ENCODE data around the gene PHC2.

The PHC2 gene

GRCh38 chr1:33420870-33421775 is 9.8 kb downstream of the PHC2 start:
- no peak for DNase-seq

- no peak for DNase-seq
Observed at GRCh38 chr1:33418811-33419210, 12.1 kb downstream of the PHC2 start.

DNA sequence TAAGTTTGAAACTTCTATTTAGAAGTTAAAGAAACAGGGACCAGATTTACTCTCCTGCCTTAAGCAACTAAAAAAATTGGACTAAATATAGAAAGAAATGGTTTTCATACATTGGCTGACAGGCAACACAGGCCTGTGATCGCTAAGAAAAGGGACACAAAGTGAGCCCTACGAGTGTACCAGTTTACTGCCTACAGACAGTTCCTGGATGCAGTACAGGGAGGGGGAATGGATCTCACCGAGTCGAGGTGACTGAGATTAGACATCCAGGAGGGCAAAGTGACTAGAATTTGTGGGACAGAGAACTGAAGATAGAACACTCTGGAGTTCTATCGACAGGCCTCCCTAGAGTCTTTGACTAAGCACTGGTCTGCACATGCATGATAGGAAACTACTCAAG is 16.0 kb downstream of the PHC2 start:
- DNase-seq, result no peak

DNA sequence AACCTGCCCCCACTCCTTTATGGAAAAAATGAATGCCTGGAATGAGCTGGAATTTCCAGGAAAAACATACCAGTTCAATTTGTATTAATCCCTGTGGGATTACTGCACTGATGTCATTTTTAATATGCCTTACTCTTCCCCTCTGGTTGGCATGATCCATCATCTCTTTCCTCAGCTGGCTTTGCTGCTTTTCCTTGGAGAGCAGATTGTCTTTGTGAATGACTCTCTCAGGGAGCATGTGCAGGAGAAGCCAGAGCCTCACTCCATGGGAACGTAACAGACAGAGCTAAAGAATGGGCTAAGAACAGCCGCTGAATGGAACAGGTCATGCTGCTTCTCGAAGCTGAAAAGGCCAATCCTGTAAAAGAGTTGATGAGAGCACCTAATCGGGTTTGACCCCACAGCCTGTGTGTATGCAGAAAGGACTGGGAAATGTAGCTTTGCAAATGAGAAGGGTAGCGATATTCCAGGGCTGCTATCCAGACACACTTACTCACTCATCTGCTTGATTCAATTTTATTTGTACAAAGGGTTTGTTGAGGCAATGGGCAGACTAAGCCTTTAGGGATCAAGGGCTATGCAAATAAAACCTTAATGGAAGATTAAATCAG is 20.7 kb downstream of the PHC2 start:
- DNase-seq, result no peak

DNA sequence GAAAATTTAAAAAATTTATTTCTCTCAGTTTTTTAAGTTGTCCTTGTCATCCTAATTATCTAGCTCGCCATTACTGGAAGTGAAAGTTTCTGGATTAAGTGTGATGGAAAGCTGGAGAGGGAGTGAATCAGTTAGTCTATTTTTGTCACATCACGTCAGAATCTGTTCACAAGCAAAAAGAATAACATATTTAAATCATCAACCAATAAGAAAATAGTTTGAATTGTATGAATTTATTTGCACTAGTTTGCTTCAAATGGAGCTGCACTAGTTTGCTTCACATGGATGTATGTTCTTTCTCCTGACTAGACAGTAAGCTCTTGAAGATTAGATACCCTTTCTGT is 22.8 kb downstream of the PHC2 start:
- DNase-seq, result no peak

DNA sequence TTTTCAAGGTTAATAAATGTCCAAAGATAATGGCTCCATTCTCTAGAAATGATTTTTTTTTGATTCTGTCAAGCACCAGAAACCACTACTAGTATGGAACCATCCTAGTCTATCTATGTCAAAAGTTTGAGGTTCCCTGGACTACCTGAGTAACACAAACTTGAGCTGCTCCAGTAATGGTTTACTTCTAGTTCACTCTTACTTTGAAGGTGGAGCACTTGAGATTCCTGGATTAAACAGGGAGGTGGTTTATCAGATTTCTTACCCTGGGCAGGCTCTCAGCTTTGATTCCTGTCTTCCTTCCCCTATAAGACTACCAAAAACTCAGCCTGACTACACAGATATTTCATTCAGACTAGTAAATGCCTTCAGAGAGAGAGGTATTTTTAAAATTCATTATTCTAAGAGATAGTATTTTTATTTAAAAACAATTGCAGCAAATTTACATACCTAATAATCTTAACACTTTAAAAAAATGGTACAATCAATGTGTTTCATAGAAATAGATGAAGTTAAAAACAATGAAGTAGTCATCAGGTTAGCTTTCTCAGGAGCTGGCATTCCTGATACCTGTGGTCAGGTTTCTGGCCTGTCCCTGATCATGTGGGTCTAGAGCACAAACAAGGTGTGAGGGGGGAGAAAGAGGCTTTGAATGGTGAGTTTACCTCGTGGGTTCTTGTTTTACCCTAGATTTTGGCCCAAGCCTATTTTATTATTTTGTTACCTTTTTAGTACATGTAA is 23.4 kb downstream of the PHC2 start:
- DNase-seq, result no peak

DNA sequence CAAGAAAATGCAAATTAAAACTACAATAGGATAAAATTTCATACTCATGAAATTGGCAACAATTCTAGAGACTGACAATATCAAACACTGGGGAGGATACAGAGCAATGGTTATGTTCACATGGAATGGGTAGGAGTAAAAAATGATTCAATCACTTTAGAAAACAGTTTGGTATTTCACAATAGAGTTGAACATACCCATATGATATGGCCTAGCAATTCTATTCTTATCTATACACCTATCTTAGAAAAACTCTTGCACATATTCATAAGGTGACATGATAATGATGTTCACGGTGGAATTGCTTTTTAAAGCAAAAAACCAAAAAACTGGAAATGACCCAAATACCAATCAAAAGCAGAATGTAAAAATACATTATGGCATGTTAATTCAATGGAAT is 28.7 kb downstream of the PHC2 start:
- no peak for DNase-seq

DNA sequence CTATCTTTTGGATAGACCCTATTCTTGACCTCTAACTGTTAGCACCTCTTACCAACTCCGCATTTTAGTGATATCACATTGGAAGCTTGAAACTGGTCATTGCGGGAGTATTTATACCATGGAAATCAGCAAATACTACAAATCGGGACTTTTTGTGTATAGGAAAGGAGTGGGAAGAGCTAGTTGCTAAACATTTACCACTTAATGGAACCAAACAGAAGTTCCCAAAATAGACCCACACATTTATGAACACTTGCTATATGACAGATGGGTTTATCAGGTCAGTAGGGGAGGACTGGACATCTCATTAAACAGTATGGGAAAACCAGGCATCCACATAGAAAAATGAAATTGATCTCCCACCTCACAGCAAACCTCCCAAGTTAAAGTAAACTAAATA is 29.4 kb downstream of the PHC2 start:
- DNase-seq, result no peak

DNA sequence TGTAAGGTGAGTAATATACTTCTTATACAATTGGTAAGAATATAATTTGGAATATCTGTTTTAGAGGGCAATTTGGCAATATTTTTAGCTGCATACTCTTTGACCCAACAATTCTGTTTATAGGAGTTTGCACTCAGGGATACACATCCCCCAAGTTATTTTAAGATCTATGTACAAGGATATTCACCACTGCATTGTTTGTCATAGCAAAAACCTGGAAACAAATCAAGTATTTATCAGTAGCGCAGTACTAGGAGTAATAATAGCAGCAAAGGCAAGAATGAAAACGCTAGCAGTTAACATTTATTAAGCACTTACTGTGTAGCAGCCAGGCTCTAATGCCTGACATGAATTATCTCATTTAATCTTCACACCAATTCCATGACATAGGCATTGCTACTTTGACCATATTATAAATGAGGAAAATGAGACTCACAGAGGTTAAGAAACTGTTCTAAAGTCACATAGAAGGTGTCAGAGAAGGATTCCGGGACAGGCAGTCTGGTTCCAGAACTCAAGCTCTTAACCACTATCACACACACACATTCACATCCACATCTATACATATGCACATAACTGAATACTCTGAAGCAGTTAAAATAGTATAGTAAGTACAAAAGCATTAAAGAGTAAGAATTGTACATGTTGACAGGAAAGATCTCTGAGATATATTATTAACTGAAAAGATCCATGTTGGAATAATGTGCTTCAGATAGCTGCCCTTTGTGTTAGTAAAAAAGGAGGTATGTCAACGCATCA is 30.6 kb downstream of the PHC2 start:
- no peak for DNase-seq

GRCh38 chr1:33399375-33399774 is 31.5 kb downstream of the PHC2 start:
- no peak for DNase-seq

GRCh38 chr1:33397994-33398393 is 32.9 kb downstream of the PHC2 start:
- no peak for DNase-seq

- DNase-seq, result no peak
Observed at GRCh38 chr1:33397125-33397506, 33.8 kb downstream of the PHC2 start.

DNA sequence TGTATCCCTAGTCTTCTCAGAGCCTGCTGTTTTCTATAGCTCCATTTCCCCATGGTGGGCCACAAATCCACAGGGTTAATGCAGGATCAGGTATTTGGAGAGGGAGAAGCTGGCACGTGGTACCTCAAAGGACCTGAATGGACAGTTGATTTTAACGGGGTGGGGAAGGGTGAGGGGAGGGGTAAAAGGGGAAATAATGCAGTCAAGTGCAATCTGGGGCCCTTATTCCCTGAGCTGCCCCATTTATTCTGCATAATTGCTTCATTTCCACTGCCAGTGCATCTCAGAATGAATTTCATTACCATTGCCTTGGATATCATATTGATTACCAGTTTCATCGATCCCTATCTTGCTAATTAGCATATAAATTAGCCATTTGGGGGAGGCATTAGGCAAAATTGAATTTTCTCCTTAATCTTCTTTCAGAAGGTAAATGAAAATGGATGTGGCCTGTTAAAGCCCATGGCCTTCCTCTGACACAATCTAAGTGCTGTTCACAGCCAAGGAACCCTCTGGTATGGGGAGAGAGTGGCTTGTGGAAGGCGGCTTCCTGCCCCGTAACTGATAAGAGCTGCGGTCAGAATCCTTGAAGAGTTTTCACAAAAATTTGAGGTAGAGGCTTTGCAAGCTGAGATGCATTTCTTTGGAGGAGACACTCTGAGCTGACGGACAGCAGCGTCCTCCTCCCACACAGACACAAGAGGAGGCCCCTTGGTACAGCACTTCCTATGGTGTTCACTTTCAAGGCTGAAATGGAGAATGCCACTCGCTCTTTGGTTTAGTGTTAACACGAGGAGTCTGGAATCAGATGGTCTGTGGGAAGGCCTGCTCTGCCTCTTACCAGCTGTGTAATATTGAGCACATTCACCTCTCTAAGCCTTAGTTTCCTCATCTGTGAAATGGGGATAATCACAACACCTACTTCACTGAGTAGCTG is 34.4 kb downstream of the PHC2 start:
- no peak for DNase-seq

DNA sequence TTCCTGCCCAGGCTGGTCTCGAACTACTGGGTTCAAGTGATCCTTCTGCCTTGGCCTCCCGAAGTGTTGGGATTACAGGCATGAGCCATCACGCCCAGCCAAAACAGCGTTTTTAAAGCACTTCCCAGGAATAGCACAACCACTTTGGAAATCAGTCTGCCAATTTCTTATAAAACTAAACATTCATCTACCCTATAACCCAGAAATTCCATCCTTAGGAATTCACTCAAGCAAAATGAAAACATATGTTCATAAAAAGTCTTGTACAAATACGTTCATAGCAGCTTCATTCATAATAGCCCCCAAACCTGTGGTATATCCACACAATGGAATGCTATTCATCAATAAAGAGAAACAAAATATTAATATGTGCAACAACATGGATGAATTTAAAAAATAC is 36.1 kb downstream of the PHC2 start:
- DNase-seq, result no peak

DNA sequence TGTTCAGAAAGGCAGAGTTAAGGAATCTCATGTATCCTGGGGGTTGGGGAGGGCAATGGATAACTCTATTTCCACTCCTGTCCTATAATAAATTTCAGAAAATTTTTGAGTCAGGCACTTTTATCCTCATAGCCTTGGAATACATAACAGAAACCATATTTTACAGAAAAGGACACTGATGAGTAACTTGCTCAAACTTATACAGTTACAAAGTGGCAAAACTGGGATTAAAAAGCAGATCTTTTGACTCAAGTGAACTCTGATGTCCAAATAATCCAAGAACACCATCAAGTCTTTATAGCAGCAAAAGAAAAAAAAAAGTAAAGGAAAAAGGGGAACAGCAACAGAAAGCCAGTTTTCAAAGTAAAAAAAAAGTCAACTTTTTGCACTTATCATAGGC is 36.9 kb downstream of the PHC2 start:
- DNase-seq, result no peak

GRCh38 chr1:33393524-33393923 is 37.4 kb downstream of the PHC2 start:
- no peak for DNase-seq

- no peak for DNase-seq
Observed at GRCh38 chr1:33392639-33393038, 38.3 kb downstream of the PHC2 start.

- no peak for DNase-seq
Observed at GRCh38 chr1:33392206-33392605, 38.7 kb downstream of the PHC2 start.

DNA sequence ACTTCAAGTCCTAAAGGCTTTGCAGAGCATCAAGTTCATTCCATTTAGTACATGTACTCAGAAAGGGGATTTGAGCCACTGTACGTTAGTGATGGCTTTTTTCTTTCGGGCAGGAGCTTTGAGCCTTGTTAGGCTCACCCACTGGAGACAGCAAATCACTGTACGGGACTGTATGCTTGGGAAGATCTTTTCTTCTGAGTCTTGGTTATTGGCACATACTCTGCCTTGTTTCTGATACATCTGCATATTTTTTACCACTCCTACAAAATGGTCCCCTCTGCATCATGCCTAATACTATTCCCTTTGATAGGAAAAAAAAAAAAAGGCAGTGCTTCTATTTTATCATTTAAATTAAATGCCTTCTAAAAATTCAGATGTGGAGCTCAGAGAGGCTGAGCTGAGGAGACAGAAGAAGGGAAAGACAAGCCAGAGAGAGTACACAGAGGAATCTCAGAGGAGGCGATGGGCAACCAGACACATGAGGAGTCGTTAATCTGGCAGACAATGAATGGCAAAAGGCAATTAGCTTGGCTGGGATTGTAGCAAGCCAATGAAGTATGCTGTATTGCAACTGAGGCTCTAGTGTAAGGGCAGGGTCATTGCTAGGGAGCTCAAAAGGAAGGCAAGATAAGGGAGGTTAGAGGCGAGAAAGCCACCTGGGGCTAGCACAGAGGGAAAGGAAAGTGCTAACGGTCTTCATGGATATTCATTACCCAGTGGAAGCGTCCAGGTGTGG is 39.4 kb downstream of the PHC2 start:
- no peak for DNase-seq

- no peak for DNase-seq
Observed at GRCh38 chr1:33390542-33390941, 40.4 kb downstream of the PHC2 start.
